Measurements from ENCODE around the gene TSEN2. TPM values are rescaled to one million over a fixed set of nuclear protein-coding genes. Genes with fewer than 3 reads are reported as not detected.
A peak's percentile ranks its signal among the peaks of the same experiment; 100 is the strongest.

The TSEN2 gene
- total RNA-seq, 1 experiment from 2014 or later, result 32.3 TPM

DNA sequence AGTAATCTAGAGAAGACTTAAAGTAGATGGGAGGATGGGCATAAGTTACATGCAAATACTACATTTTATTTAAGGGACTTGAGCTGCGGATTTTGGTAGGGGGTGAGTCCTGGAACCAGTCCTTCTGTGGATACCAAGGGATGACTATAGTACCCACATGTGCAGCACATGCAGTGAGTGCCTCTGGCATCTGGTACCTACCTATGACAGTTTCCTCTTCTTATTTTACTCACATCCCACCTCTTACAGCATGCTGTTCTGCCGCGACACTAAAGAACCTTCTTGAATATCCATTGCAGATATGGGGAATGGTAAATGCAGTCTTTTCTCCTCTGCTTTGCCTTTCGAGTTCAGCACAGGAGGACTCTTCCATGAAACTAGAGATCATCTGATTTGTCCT, 1.7 kb downstream of the TSEN2 start:
- ChIA-PET CTCF (interaction anchor here (0.6 to 10.0 kb wide), 7 partner anchors 22 to 1349 kb away, joined by 3 to 156 read pairs (median 4); no protein-coding TSS in a partner anchor), POLR2A (interaction anchor here (1.3 to 4.2 kb wide), 8 partner anchors 9 to 355 kb away, joined by 4 to 71 read pairs (median 17); partner anchors contain the start of genes MKRN2, MKRN2OS and RPL32)
- no peak overlapping the region for H3K27ac Mint-ChIP-seq (ENCODE audit: low read depth, unreplicated experiment)
- TF ChIP-seq, protein P1, sequence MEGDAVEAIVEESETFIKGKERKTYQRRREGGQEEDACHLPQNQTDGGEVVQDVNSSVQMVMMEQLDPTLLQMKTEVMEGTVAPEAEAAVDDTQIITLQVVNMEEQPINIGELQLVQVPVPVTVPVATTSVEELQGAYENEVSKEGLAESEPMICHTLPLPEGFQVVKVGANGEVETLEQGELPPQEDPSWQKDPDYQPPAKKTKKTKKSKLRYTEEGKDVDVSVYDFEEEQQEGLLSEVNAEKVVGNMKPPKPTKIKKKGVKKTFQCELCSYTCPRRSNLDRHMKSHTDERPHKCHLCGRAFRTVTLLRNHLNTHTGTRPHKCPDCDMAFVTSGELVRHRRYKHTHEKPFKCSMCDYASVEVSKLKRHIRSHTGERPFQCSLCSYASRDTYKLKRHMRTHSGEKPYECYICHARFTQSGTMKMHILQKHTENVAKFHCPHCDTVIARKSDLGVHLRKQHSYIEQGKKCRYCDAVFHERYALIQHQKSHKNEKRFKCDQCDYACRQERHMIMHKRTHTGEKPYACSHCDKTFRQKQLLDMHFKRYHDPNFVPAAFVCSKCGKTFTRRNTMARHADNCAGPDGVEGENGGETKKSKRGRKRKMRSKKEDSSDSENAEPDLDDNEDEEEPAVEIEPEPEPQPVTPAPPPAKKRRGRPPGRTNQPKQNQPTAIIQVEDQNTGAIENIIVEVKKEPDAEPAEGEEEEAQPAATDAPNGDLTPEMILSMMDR (IDR thresholded peaks at IDR 0.05; ENCODE audit: unreplicated experiment), result no peak
- peaks cover 15% of the 10 kb centered on the region for H3K4me1 Mint-ChIP-seq (ENCODE audit: insufficient read depth, unreplicated experiment)
- H3K27me3 Mint-ChIP-seq (ENCODE audit: insufficient read depth, unreplicated experiment), result no peaks in the 10 kb centered on the region
- BruUV-seq (replicated peaks), result no TSS peak
- H3K36me3 Mint-ChIP-seq (ENCODE audit: insufficient read depth, unreplicated experiment), result peaks cover 44% of the 10 kb centered on the region
- peak overlapping the region; percentile 92 for H3K4me3 Mint-ChIP-seq (ENCODE audit: unreplicated experiment)
- intact Hi-C loops (cut with micrococcal nuclease), result no loop called here
- no peaks in the 10 kb centered on the region for H3K9me3 Mint-ChIP-seq (ENCODE audit: unreplicated experiment)
- no peak for DNase-seq (ENCODE audit: unreplicated experiment)

DNA sequence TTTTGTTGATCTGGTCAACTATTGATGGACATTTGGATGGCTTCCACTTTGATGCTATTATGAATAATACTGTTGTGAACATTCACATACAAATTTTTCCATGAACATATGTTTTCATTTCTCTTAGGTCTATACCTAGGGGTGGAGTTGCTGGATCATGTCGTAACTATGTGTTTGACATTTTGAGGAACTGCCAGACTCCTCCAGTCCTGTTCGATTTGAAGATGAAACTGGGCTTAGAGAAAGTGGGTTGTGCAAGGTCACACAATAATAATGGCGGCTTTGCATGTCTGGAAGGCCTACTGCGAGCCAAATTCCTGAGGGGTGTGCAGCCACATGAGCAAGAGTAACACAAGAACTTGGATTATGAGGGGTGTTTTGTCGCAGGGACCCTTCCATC, 2.6 kb downstream of the TSEN2 start:
- Mint-ChIP-seq H3K36me3 (ENCODE audit: insufficient read depth, unreplicated experiment) (peaks cover 53% of the 10 kb centered on the region), H3K4me1 (ENCODE audit: insufficient read depth, unreplicated experiment) (peaks cover 15% of the 10 kb centered on the region), H3K9me3 (ENCODE audit: unreplicated experiment) (no peaks in the 10 kb centered on the region), H3K27me3 (ENCODE audit: insufficient read depth, unreplicated experiment) (no peaks in the 10 kb centered on the region), H3K27ac (ENCODE audit: low read depth, unreplicated experiment) (no peak overlapping the region), H3K4me3 (ENCODE audit: unreplicated experiment) (peak overlapping the region; percentile 92)
- no peak for DNase-seq (ENCODE audit: unreplicated experiment)
- TSS peak; percentile 1 for BruUV-seq (replicated peaks)
- intact Hi-C loops (cut with micrococcal nuclease), result no loop called here
- TF ChIP-seq, protein P1 (IDR thresholded peaks at IDR 0.05; ENCODE audit: unreplicated experiment), result no peak
- ChIA-PET POLR2A (interaction anchor here (4.0 to 4.2 kb wide), 2 partner anchors 14 to 22 kb away, joined by 28 to 71 read pairs; no protein-coding TSS in a partner anchor), CTCF (interaction anchor here (1.3 kb wide), 1 partner anchor 350 kb away, joined by 3 read pairs; no protein-coding TSS in a partner anchor)

DNA sequence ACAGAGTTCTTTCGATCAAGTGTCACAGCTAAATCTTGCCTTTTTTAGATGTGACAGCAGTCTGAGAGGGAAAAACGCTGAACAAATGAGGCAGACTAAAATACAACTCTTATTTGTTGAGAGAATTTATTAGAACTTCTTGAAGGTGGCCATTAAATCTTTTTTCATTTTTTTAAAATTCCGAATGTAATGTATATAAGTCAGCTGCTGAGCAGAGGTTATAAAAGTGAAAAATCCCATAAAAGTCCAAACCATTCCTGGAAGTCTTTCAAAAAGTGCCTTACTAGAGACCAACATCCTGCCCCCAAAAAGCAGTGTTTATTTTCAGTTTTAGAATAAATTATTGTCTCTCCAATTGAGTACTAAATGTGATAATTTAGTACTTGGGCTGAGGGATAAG, 3.1 kb downstream of the TSEN2 start:
- no peaks in the 10 kb centered on the region for H3K9me3 Mint-ChIP-seq (ENCODE audit: unreplicated experiment)
- ChIA-PET POLR2A (no interaction called here), CTCF (no interaction called here)
- TF ChIP-seq, protein P1 (IDR thresholded peaks at IDR 0.05; ENCODE audit: unreplicated experiment), result no peak
- no peak for DNase-seq (ENCODE audit: unreplicated experiment)
- H3K27ac Mint-ChIP-seq (ENCODE audit: low read depth, unreplicated experiment), result no peak overlapping the region
- intact Hi-C loops (cut with micrococcal nuclease), result no loop called here
- peaks cover 56% of the 10 kb centered on the region for H3K36me3 Mint-ChIP-seq (ENCODE audit: insufficient read depth, unreplicated experiment)
- BruUV-seq (replicated peaks), result no TSS peak
- H3K4me3 Mint-ChIP-seq (ENCODE audit: unreplicated experiment), result no peak overlapping the region
- no peaks in the 10 kb centered on the region for H3K27me3 Mint-ChIP-seq (ENCODE audit: insufficient read depth, unreplicated experiment)
- H3K4me1 Mint-ChIP-seq (ENCODE audit: insufficient read depth, unreplicated experiment), result peaks cover 15% of the 10 kb centered on the region

DNA sequence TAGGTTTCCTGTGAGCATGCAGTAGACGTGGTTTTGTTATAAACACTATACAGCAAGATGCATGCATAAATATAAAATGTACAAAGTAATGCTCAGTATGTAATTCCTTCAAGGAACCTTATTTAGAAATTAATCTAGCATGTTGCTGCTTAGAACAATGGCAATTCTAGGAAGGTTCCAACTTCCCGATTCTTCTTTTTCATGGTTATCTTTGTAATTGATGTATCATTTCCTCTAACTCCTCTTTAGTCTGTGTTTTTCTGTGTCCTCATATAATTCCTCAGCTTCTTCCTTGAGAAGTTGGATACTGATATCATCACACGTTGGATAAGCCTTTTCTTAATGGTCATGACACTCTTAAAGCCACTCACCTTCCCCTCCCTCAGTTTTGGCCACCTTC, 3.5 kb downstream of the TSEN2 start:
- DNase-seq (ENCODE audit: unreplicated experiment), result no peak
- intact Hi-C loops (cut with micrococcal nuclease), result no loop called here
- ChIA-PET POLR2A (no interaction called here), CTCF (interaction anchor here (0.8 kb wide), 1 partner anchor 8 kb away, joined by 3 read pairs; no protein-coding TSS in a partner anchor)
- peaks cover 15% of the 10 kb centered on the region for H3K4me1 Mint-ChIP-seq (ENCODE audit: insufficient read depth, unreplicated experiment)
- no TSS peak for BruUV-seq (replicated peaks)
- no peak overlapping the region for H3K4me3 Mint-ChIP-seq (ENCODE audit: unreplicated experiment)
- peaks cover 56% of the 10 kb centered on the region for H3K36me3 Mint-ChIP-seq (ENCODE audit: insufficient read depth, unreplicated experiment)
- H3K9me3 Mint-ChIP-seq (ENCODE audit: unreplicated experiment), result no peaks in the 10 kb centered on the region
- H3K27ac Mint-ChIP-seq (ENCODE audit: low read depth, unreplicated experiment), result no peak overlapping the region
- no peaks in the 10 kb centered on the region for H3K27me3 Mint-ChIP-seq (ENCODE audit: insufficient read depth, unreplicated experiment)
- TF ChIP-seq, protein P1 (IDR thresholded peaks at IDR 0.05; ENCODE audit: unreplicated experiment), result no peak

Measured in MCF 10A (cell line).